GM19372 (cell line): ENCODE measurements around the gene CAMSAP2.

Source experiments
- ATAC-seq: cut with Tn5 transposase; IDR thresholded peaks from one replicate; pipeline ENCODE4 v1.9.1; 2021; ENCODE audit warnings: mild to moderate bottlenecking, low read depth, moderate library complexity; ENCODE audit not compliant: unreplicated experiment

The CAMSAP2 gene

GRCh38 chr1:200894712-200895442, 156.2 kb downstream of the CAMSAP2 start, which contains the start of gene INAVA:
INAVA (plus strand) TSS chr1:200894900; CDS start chr1:200898401, 3,501 bp downstream.
- no peak for ATAC-seq

DNA sequence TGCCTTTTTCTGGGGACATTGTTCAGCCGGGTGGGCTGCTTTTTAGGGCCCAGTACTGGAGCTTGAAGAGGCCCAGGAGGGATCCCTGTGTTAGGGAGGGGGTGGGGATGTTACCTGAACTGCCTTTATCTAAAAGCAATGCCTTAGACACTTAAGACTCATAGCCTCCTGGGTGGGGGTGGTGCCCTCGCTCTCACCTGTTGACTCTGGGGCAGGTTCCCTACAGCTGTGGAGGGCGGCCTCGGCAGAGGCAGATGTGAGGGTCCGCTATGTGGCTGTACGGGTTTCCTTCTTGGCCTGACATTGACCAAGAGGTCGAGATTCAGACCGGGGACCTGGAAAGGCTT, 156.7 kb downstream of the CAMSAP2 start:
- no peak for ATAC-seq

- no peak for ATAC-seq
Observed at GRCh38 chr1:200895801-200896530, 157.3 kb downstream of the CAMSAP2 start.

GRCh38 chr1:200896531-200897196, 158.0 kb downstream of the CAMSAP2 start:
- ATAC-seq = no peak

DNA sequence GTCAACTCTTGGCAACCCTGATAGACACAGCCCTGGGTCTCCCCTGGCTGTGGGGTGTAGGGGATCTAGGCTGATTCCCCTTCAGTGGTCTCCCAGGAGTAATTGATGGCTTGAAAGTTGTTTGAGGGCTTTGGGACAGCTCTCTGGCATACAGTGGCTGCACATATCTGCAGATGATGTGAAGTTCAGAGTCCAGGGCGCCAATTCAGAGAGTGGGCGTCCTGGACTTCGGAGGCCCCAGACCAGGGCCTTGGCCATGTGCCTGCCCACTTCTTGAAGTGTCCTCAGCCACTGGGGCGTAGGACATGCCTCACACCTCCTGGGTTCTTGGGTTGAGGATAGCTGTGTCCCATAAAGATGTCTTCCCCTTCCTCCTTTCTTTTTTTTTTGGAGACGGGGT, 158.6 kb downstream of the CAMSAP2 start:
- no peak for ATAC-seq

- ATAC-seq = no peak
Observed at GRCh38 chr1:200899015-200899386, 160.3 kb downstream of the CAMSAP2 start.

- ATAC-seq = no peak
Observed at GRCh38 chr1:200899451-200899915, 160.8 kb downstream of the CAMSAP2 start.

- ATAC-seq = no peak
Observed at GRCh38 chr1:200899954-200900867, 161.5 kb downstream of the CAMSAP2 start.

- ATAC-seq = no peak
Observed at GRCh38 chr1:200900877-200901276, 162.2 kb downstream of the CAMSAP2 start.

DNA sequence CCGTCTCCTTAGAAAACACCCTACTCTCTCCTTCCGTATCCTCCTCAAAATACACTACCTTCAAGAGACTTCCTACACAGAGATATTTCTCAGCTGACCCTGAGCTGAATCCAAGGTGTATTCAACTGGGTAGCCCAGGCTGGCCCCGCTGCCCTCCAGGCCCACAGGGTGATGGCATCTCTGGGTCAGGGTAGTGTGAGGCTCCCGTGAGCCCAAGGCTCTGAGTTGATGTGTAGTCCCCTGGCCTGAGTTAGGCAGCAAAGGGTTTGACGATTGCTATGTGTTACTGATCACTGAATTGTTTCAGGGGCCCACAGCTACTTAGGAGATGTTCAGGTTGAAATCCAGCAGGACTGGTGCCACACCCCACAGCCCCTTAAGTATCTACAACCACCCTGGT, 162.7 kb downstream of the CAMSAP2 start:
- ATAC-seq = no peak

DNA sequence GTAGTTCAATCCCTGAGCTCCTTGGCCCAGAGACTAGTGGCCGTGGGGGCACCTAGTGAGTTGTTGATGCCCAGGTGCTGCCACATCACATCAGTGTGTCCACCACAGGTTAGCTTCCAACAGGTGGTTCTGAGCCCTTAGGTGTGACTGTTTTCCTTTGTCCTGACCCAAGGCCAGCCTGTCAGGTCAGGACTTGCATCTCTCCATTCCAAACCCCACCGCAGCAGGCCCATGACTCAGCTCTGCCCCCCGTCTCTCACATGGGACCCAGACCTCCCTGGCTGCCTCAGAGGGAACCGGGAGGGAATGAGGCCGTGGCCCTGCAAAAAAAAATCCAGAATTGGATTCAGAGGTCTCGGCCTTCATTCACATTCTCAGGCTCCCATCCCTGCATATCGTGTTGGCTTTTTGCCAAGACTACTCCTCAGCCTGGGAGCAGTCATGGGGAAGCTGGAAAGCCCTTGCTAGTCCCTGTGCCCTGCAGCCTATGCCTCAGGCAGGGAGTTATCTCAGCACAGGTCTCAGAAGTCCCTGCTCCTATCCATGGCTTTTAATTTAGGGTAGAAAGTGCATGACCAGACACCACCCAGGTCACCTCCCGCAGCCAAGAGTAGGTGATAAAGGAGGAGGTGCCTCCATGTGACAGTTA, 163.2 kb downstream of the CAMSAP2 start:
- ATAC-seq = no peak

- ATAC-seq = no peak
Observed at GRCh38 chr1:200903793-200904192, 165.1 kb downstream of the CAMSAP2 start.

GRCh38 chr1:200904772-200905171, 166.1 kb downstream of the CAMSAP2 start:
- no peak for ATAC-seq

- no peak for ATAC-seq
Observed at GRCh38 chr1:200905411-200906052, 166.8 kb downstream of the CAMSAP2 start.

DNA sequence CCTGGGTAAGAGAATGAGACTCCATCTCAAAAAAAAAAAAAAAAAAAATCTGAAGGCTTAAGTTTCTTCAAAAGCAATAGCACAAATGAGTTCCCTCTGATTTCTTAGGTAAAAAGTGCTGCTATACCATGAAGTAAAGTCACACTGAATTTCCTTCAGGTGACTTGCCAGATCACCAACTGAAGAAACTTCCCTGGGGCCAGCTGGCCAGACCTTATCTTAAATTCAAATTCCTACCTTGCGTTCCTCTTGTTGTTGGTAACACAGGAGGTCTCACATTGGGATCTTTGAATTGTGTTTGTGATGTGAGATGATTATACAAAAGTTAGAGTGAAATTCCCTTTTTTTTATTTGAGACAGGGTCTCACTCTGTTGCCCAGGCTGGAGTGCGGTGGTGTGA, 167.8 kb downstream of the CAMSAP2 start:
- ATAC-seq = no peak

- peak; percentile 47 for ATAC-seq
Observed at GRCh38 chr1:200907611-200908097, 169.0 kb downstream of the CAMSAP2 start.

- no peak for ATAC-seq
Observed at GRCh38 chr1:200908191-200908868, 169.6 kb downstream of the CAMSAP2 start.

DNA sequence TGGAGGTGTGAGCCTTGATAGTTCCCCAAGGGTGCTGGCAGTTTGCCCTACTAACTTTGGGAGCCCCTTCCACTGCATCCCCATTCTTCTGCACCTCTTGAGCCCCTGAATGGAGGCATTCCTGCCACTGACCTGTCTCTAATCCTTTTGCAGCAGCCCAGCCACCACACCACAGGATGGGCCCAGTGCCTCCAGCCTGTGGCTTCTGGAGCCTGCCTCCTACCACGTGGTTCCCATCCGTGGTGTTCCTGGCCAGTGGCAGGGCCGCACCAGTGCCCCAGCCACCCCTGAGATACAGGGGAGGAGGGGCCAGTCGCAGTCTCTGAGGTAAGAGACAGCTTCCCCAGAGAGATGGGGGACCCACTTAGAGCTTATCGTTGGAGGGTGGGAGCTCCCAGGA, 170.4 kb downstream of the CAMSAP2 start:
- ATAC-seq = no peak
